Mesothelial cell of epicardium (in vitro differentiated cells): Measurements from ENCODE around the gene HEXA. TPM values are rescaled to one million over a fixed set of nuclear protein-coding genes. Genes with fewer than 3 reads are reported as not detected.

ENCODE experiments used
- DNase-seq, 2 experiments: peaks; one replicate each; pipeline ENCODE4 v3.0.0; 2021; ENCODE audit warnings: low spot score in 2 of 2; ENCODE audit not compliant: unreplicated experiment in 2 of 2
- H3K27ac Mint-ChIP-seq: 2 replicates; pipeline ENCODE4 v1.8.0; 2021; ENCODE audit warnings: mixed read lengths
- H3K27me3 Mint-ChIP-seq: 2 replicates; pipeline ENCODE4 v1.8.0; 2021; ENCODE audit warnings: low read depth, mixed read lengths
- H3K36me3 Mint-ChIP-seq: 2 replicates; pipeline ENCODE4 v1.8.0; 2021; ENCODE audit warnings: mixed read lengths
- H3K4me1 Mint-ChIP-seq: 2 replicates; pipeline ENCODE4 v1.8.0; 2021; ENCODE audit warnings: mixed read lengths
- H3K4me3 Mint-ChIP-seq: 2 replicates; pipeline ENCODE4 v1.8.0; 2021; ENCODE audit warnings: mild to moderate bottlenecking, moderate library complexity, mixed read lengths
- H3K9me3 Mint-ChIP-seq: 2 replicates; pipeline ENCODE4 v1.8.0; 2021; ENCODE audit warnings: mixed read lengths
- total RNA-seq: library from RNA; stranded (reverse); gene quantifications from 3 replicates; pipeline ENCODE4 v1.2.1, GENCODE V29; 2021
- TF ChIP-seq, protein P1 (sequence below): fragments of 200-600 bp; sonication (generic); IDR thresholded peaks from one replicate; pipeline ENCODE4 v1.5.0; 2021; ENCODE audit warnings: antibody characterized with exemption; ENCODE audit not compliant: unreplicated experiment

HEXA gene
- total RNA-seq, 1 donor from 2014 or later = 98.6 TPM

DNA sequence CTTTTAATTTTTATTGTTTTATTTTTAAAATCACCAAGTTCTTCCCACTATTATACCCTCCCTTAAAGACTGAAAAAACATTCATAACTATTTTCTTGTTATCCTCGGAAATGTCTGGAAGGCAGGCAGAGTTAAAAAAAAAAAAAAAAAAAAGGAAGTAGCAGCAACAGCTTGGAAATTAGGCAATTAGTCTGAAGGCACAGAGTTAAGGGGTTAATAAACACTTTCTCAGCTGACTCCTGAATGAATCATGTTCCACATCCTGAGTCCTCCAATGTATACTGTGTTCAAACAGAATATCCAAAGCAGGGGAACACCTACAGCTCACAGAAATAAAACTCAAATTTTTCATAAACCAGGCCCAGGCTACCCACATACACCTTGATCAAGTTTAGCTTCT lies 5.8 kb downstream of the HEXA start:
- TF ChIP-seq, protein P1, sequence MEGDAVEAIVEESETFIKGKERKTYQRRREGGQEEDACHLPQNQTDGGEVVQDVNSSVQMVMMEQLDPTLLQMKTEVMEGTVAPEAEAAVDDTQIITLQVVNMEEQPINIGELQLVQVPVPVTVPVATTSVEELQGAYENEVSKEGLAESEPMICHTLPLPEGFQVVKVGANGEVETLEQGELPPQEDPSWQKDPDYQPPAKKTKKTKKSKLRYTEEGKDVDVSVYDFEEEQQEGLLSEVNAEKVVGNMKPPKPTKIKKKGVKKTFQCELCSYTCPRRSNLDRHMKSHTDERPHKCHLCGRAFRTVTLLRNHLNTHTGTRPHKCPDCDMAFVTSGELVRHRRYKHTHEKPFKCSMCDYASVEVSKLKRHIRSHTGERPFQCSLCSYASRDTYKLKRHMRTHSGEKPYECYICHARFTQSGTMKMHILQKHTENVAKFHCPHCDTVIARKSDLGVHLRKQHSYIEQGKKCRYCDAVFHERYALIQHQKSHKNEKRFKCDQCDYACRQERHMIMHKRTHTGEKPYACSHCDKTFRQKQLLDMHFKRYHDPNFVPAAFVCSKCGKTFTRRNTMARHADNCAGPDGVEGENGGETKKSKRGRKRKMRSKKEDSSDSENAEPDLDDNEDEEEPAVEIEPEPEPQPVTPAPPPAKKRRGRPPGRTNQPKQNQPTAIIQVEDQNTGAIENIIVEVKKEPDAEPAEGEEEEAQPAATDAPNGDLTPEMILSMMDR = no peak
- H3K4me1 Mint-ChIP-seq = peaks cover 15% of the 10 kb centered on the region
- no peaks in the 10 kb centered on the region for H3K27me3 Mint-ChIP-seq
- no peak for DNase-seq
- peaks cover 3% of the 10 kb centered on the region for H3K9me3 Mint-ChIP-seq
- H3K36me3 Mint-ChIP-seq = peaks cover 13% of the 10 kb centered on the region
- no peak overlapping the region for H3K27ac Mint-ChIP-seq
- H3K4me3 Mint-ChIP-seq = no peak overlapping the region

DNA sequence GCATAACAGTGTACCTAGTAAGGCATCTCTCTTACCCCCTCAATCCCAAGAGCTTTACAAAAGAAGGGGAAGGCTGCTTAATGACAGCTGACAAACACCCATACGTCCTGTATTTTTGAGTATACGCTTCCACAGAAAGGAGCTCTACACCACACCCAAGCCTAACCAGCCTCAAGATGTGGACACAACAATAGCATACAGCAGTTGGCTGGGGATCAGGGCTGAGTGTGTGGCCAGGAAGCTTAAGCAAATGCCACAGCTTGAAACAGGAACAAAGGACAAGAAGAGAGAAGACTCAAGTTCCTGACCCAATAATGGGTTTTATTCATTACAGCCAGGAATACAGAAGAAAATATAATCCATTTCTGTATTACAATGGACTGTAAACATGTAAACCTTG lies 6.9 kb downstream of the HEXA start:
- Mint-ChIP-seq H3K36me3 (peaks cover 13% of the 10 kb centered on the region), H3K27ac (no peak overlapping the region), H3K4me3 (no peak overlapping the region), H3K4me1 (peaks cover 4% of the 10 kb centered on the region), H3K27me3 (no peaks in the 10 kb centered on the region), H3K9me3 (peaks cover 3% of the 10 kb centered on the region)
- TF ChIP-seq, protein P1 = no peak
- no peak for DNase-seq

DNA sequence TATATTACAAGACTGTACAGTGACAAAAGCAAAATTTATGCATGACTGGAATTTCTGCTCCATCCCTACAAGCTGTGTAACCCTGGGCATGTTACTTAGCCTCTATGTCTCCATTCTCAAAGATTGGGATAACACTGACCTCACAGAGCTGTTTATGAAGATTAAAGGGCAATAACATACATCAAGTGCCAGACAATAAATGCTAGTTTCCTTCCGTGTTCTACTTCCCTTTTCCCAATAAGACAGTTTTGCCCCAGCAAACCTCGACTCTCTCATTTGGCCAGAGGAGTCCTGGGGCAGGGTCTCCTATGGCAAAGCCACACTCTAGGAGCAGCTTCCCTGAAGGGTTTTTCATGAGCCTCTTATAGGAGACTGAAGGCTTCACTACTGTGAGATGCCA lies 7.5 kb downstream of the HEXA start:
- H3K9me3 Mint-ChIP-seq = peaks cover 3% of the 10 kb centered on the region

DNA sequence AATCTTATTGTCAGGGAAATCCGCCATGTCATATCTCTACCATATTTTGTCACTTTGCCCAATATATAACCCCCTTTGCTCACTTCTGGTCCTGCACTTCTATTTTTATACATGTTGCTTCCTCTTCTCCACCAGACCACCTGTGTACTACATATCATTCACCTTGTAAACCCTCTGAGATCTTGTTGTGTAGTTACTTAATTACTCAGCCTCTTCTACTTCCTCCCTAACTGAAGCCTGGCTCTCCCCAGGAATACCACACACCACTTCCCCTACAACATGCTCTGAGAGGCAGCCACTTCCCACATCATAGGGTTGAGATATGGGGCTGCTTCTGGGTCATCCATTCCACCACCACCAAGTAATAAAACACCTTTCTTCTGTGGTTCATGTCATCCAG lies 10.0 kb downstream of the HEXA start:
- TF ChIP-seq, protein P1 = no peak
- no peak for DNase-seq
- no peak overlapping the region for H3K4me3 Mint-ChIP-seq
- peaks cover 13% of the 10 kb centered on the region for H3K36me3 Mint-ChIP-seq
- H3K9me3 Mint-ChIP-seq = peaks cover 3% of the 10 kb centered on the region
- H3K4me1 Mint-ChIP-seq = no peaks in the 10 kb centered on the region
- H3K27ac Mint-ChIP-seq = no peak overlapping the region
- no peaks in the 10 kb centered on the region for H3K27me3 Mint-ChIP-seq

More for the DNA sequence above, 7.5 kb downstream of the HEXA start:
- Mint-ChIP-seq H3K4me1 (peaks cover 2% of the 10 kb centered on the region), H3K27me3 (no peaks in the 10 kb centered on the region), H3K36me3 (peaks cover 13% of the 10 kb centered on the region), H3K27ac (no peak overlapping the region), H3K4me3 (no peak overlapping the region)
- no peak for DNase-seq
- TF ChIP-seq, protein P1 = no peak

DNA sequence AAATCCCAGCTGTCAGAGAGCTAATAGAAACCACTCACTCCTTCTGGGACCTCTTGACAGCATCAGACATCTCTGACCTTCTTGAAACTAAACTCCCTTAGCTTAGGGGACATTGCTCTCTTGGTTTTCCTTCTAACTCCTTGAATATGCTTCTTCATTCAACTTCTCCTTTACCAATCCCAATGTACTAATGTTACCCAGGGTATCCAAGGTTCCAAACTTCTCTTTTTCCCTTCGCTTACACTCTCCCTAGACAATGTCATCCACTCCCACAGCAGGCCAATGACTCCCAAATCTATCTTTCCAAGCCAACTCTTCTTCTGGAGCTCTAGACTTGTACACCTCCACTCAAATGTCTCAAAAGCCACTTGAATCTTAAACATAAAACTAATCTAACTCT lies 14.6 kb downstream of the HEXA start:
- DNase-seq = no peak
- Mint-ChIP-seq H3K36me3 (no peaks in the 10 kb centered on the region), H3K4me1 (no peaks in the 10 kb centered on the region), H3K9me3 (no peaks in the 10 kb centered on the region), H3K4me3 (no peak overlapping the region), H3K27ac (no peak overlapping the region), H3K27me3 (no peaks in the 10 kb centered on the region)
- TF ChIP-seq, protein P1 = no peak

DNA sequence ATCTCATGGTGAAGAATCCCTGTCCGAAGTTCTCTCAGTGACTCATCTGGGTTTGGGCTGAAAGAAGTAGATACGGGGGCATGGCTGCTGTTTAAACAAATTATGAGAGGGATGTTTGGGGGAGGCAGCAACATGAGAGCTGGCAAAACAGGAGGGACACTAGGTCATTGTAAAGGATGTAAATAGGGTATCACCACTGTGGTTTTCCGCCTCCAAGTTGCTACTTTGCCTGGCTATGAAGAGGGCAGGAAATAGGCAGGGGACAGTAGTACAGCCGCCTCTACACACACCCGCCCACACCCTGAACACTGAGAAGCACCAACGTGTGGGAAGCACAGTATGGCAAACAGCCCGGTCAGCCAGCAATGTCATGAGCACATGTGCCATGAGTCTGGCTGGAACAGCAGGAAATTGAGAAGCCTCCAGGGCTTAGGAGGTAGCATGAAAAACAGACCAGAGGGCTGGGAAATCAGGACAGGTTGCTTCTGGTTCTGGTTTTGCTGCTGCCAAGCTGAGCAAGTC lies 17.1 kb downstream of the HEXA start:
- Mint-ChIP-seq H3K9me3 (no peaks in the 10 kb centered on the region), H3K27me3 (no peaks in the 10 kb centered on the region), H3K36me3 (peaks cover 6% of the 10 kb centered on the region), H3K27ac (no peak overlapping the region), H3K4me3 (no peak overlapping the region), H3K4me1 (no peaks in the 10 kb centered on the region)
- TF ChIP-seq, protein P1 = no peak
- no peak for DNase-seq
